ENCODE data around the gene PYGO1.
"Not testable (repeated sequence)": the region's sequence is repeated elsewhere in the genome, so short reads cannot be mapped to it uniquely, and the experiment has no call there.

Gene PYGO1

DNA sequence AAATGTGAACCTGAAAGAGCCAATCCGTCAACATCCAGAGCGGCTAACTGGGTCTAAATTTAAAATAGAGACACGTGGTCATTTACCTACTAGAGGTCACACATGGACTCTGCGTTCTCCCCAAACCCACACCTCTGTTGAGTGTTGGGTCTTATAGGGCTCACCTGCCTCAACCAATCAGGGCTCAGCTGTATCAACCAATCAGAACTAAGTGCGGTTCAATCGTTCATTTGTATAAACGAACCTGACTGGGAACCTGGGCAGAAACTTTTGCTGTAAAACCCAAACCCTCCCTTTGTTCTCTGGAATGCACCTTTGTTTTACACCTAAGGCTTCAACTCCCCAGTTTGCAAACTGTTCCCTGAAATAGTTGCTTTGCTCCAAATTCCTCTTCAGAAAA is 89.0 kb downstream of the PYGO1 start:
- no peak for DNase-seq

- peak; percentile 61 for DNase-seq
Observed at GRCh38 chr15:55498109-55498938, 89.8 kb downstream of the PYGO1 start.

DNA sequence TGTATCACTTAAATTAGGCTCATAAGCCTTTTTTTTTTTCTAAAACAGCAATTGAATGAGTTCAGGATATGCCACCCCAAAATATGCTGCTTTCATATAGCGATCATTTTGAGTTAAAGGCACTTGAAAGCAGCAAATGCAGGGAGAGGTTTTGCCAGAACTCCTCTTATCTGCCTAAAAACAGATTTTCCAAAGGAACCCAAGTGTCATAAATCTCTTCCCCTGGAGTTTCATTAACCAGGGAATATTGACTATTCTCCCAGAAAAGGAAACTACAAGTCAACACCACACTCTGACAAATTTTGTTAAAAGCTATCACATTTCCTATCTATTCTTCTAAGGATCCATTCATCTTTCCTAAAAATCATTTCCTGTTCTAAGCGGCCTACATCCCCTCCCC is 91.4 kb downstream of the PYGO1 start:
- no peak for DNase-seq

DNA sequence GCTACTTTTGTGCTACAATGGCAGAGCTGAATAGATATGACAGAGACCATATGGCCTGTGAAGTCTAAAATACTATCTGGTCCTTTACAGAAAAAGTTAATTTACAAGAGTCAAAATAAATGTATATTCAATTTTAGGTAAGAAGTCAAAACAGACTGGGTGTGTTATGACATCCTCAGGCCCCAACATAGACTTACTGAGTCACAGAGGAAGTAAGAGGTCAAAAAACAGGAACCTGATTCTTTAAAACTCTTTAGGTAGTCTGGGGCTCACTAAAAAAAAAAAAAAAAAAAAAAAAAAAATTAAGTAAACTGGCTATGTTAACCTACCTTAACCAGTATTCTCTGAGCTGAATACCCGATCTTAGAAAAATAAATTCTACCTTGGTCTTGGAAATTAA is 93.2 kb downstream of the PYGO1 start:
- DNase-seq: no peak

DNA sequence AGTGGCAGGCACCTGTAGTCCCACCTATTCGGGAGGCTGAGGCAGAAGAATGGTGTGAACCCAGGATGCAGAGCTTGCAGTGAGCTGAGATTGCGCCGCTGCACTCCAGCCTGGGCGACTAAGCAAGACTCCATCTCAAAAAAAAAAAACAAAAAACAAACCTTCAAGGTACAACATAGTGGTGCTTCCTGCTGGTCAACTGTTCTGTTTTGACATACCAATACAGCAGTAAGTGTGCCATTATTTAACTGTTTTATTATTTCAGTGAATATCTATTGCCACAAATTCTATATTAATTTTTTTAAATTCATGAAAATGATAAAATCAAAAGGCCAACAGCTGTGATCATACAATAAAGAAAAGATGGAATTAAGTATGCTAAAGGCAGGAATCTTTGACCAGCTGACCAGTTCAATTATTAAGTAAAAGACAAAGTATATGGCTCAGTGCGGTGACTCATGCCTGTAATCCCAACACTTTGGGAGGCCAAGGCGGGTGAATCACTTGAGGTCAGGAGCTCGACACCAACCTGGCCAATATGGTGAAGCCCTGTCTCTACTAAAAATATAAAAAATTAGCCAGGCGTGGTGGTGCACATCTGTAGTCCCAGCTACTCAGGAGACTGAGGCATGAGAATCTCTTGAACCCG is 99.1 kb downstream of the PYGO1 start:
- DNase-seq: not testable (repeated sequence)

Data from NCI-H2107 (cell line).